Measurements from ENCODE around the gene LAGE3. TPM values are rescaled to one million over a fixed set of nuclear protein-coding genes. Genes with fewer than 3 reads are reported as not detected.

LAGE3 gene
- polyA plus RNA-seq, 1 experiment = 9.3 TPM

GRCh38 chrX:154430479-154430878, 48.6 kb downstream of the LAGE3 start:
- TF ChIP-seq CTCF (IDR thresholded peaks at IDR 0.05; ENCODE audit: low read depth, low read length) = no peak
- no peak overlapping the region for H3K4me3 ChIP-seq (ENCODE audit: low read depth, low read length)
- H3K27me3 ChIP-seq (ENCODE audit: control insufficient read depth, insufficient read depth, low read length) = no peaks in the 10 kb centered on the region
- ChIA-PET POLR2A (no interaction called here), CTCF (interaction anchor here (0.6 kb wide), 1 partner anchor 302 kb away, joined by 3 read pairs; no protein-coding TSS in a partner anchor)
- no peaks in the 10 kb centered on the region for H3K9me3 ChIP-seq (ENCODE audit: control insufficient read depth, insufficient read depth, low read length)
- no peak overlapping the region for H3K27ac ChIP-seq (ENCODE audit: low read depth, low read length)
- DNase-seq (ENCODE audit: low read depth, low spot score) = no peak

- no peak for DNase-seq (ENCODE audit: low read depth, low spot score)
- H3K27me3 ChIP-seq (ENCODE audit: control insufficient read depth, insufficient read depth, low read length) = no peaks in the 10 kb centered on the region
- ChIA-PET CTCF (interaction anchor here (0.6 to 0.9 kb wide), 2 partner anchors 97 to 303 kb away, joined by 3 read pairs; no protein-coding TSS in a partner anchor), POLR2A (no interaction called here)
- peak overlapping the region; percentile 71 for H3K4me3 ChIP-seq (ENCODE audit: low read depth, low read length)
- H3K27ac ChIP-seq (ENCODE audit: low read depth, low read length) = no peak overlapping the region
- no peak for TF ChIP-seq CTCF (IDR thresholded peaks at IDR 0.05; ENCODE audit: low read depth, low read length)
- no peaks in the 10 kb centered on the region for H3K9me3 ChIP-seq (ENCODE audit: control insufficient read depth, insufficient read depth, low read length)
These were observed 49.4 kb downstream of the LAGE3 start for GRCh38 chrX:154429711-154430110.

- Histone ChIP-seq H3K4me3 (ENCODE audit: low read depth, low read length) (peak within 1 kb of the TSS; percentile 71), H3K27ac (ENCODE audit: low read depth, low read length) (no peak within 1 kb of the TSS), H3K9me3 (ENCODE audit: control insufficient read depth, insufficient read depth, low read length) (no peaks in the 10 kb centered on the region), H3K27me3 (ENCODE audit: control insufficient read depth, insufficient read depth, low read length) (no peaks in the 10 kb centered on the region)
- ChIA-PET CTCF (interaction anchor here (0.9 kb wide), 1 partner anchor 98 kb away, joined by 3 read pairs; no protein-coding TSS in a partner anchor), POLR2A (interaction anchor here (1.1 to 1.5 kb wide), 4 partner anchors 18 to 62 kb away, joined by 3 to 5 read pairs (median 4); partner anchors contain the start of genes RPL10, SLC10A3 and TAFAZZIN)
- no peak for TF ChIP-seq CTCF (IDR thresholded peaks at IDR 0.05; ENCODE audit: low read depth, low read length)
- peak; percentile 82 for DNase-seq (ENCODE audit: low read depth, low spot score)
These were observed 50.6 kb downstream of the LAGE3 start, which contains the start of gene ATP6AP1 for GRCh38 chrX:154428176-154429171. Gene ATP6AP1, plus strand, starts transcription at chrX:154428677. Its CDS starts 16 bp downstream, at chrX:154428693.

Small RNA genes within 50 kb of the gene (small RNA-seq; reads per million reads assigned to genes)
- not detected for gene MIR6858 (ENCODE audit: insufficient read length, low read depth)
- gene RN7SL697P (ENCODE audit: insufficient read length, low read depth) = not detected

Other genes with a start within 250 kb of the LAGE3 start
- gene OPN1MW3, start 221.7 kb downstream of the LAGE3 start, polyA plus RNA-seq (2011; rRNA removed) = not detected in 2 replicates
- gene TEX28, start 184.2 kb downstream of the LAGE3 start, polyA plus RNA-seq (2011; rRNA removed) = not detected in 2 replicates
- gene TKTL1, start 183.5 kb downstream of the LAGE3 start, polyA plus RNA-seq (2011; rRNA removed) = not detected in 2 replicates
- gene FLNA, start 104.6 kb downstream of the LAGE3 start, polyA plus RNA-seq (2011; rRNA removed) = 605 and 863 TPM in 2 replicates
- 30.2 and 30.8 TPM in 2 replicates for gene EMD, start 100.0 kb downstream of the LAGE3 start, polyA plus RNA-seq (2011; rRNA removed)
- gene RPL10, start 80.9 kb downstream of the LAGE3 start, polyA plus RNA-seq (2011; rRNA removed) = 3,912 and 4,828 TPM in 2 replicates
- 25.7 and 36.6 TPM in 2 replicates for gene DNASE1L1, start 70.0 kb downstream of the LAGE3 start, polyA plus RNA-seq (2011; rRNA removed)
- 13.0 and 15.3 TPM in 2 replicates for gene TAFAZZIN, start 67.7 kb downstream of the LAGE3 start, polyA plus RNA-seq (2011; rRNA removed)
- 65.0 and 79.7 TPM in 2 replicates for gene ATP6AP1, start 50.6 kb downstream of the LAGE3 start, polyA plus RNA-seq (2011; rRNA removed)
- 149 and 154 TPM in 2 replicates for gene GDI1, start 42.1 kb downstream of the LAGE3 start, polyA plus RNA-seq (2011; rRNA removed)
- gene FAM50A, start 35.1 kb downstream of the LAGE3 start, polyA plus RNA-seq (2011; rRNA removed) = 69.0 and 79.5 TPM in 2 replicates
- gene PLXNA3, start 21.0 kb downstream of the LAGE3 start, polyA plus RNA-seq (2011; rRNA removed) = 20.5 and 28.1 TPM in 2 replicates
- 17.4 and 20.5 TPM in 2 replicates for gene UBL4A, start 7.3 kb upstream of the LAGE3 start, polyA plus RNA-seq (2011; rRNA removed)
- 10.1 and 13.8 TPM in 2 replicates for gene SLC10A3, start 11.3 kb upstream of the LAGE3 start, polyA plus RNA-seq (2011; rRNA removed)
- gene FAM3A, start 37.0 kb upstream of the LAGE3 start, polyA plus RNA-seq (2011; rRNA removed) = 15.5 and 19.5 TPM in 2 replicates
- 172 and 244 TPM in 2 replicates for gene G6PD, start 67.6 kb upstream of the LAGE3 start, polyA plus RNA-seq (2011; rRNA removed)
- 25.1 and 35.8 TPM in 2 replicates for gene IKBKG, start 68.3 kb upstream of the LAGE3 start, polyA plus RNA-seq (2011; rRNA removed)
- not detected in 2 replicates for gene CTAG1A, start 105.9 kb upstream of the LAGE3 start, polyA plus RNA-seq (2011; rRNA removed)
- not detected in 2 replicates for gene CTAG1B, start 140.0 kb upstream of the LAGE3 start, polyA plus RNA-seq (2011; rRNA removed)
- gene CTAG2, start 174.3 kb upstream of the LAGE3 start, polyA plus RNA-seq (2011; rRNA removed) = not detected in 2 replicates